ENCODE measurements around the gene ADRA2A.

Gene ADRA2A

GRCh38 chr10:111116762-111117445, 40.1 kb downstream of the ADRA2A start:
- H3K9ac ChIP-seq = no peak overlapping the region
- no peak for TF ChIP-seq CTCF (IDR thresholded peaks at IDR 0.05)

GRCh38 chr10:111117528-111118277, 40.9 kb downstream of the ADRA2A start:
- no peak overlapping the region for H3K27ac ChIP-seq
- H2AFZ ChIP-seq = no peak overlapping the region
- H3K4me3 ChIP-seq (ENCODE audit: low read depth, low read length) = no peak overlapping the region
- no peaks in the 10 kb centered on the region for H3K4me1 ChIP-seq
- no peak for TF ChIP-seq CTCF (IDR thresholded peaks at IDR 0.05)
- no peaks in the 10 kb centered on the region for H3K9me3 ChIP-seq (ENCODE audit: control insufficient read depth, low read length)
- H3K4me2 ChIP-seq (ENCODE audit: low read length) = no peak overlapping the region
- no peaks in the 10 kb centered on the region for H3K36me3 ChIP-seq (ENCODE audit: control insufficient read depth, insufficient read depth, low read length)
- H3K9ac ChIP-seq = no peak overlapping the region
- H3K79me2 ChIP-seq = no peaks in the 10 kb centered on the region
- H3K27me3 ChIP-seq (ENCODE audit: control insufficient read depth, insufficient read depth, low read length) = no peaks in the 10 kb centered on the region

More at GRCh38 chr10:111116762-111117445, 40.1 kb downstream of the ADRA2A start:
- H3K79me2 ChIP-seq = no peaks in the 10 kb centered on the region
- H3K9me3 ChIP-seq (ENCODE audit: control insufficient read depth, low read length) = no peaks in the 10 kb centered on the region
- H3K27me3 ChIP-seq (ENCODE audit: control insufficient read depth, insufficient read depth, low read length) = no peaks in the 10 kb centered on the region
- no peak overlapping the region for H3K27ac ChIP-seq
- no peak overlapping the region for H3K4me3 ChIP-seq (ENCODE audit: low read depth, low read length)
- no peaks in the 10 kb centered on the region for H3K36me3 ChIP-seq (ENCODE audit: control insufficient read depth, insufficient read depth, low read length)
- no peak overlapping the region for H3K4me2 ChIP-seq (ENCODE audit: low read length)
- no peaks in the 10 kb centered on the region for H3K4me1 ChIP-seq
- no peak overlapping the region for H2AFZ ChIP-seq

- no peak overlapping the region for H3K4me2 ChIP-seq (ENCODE audit: low read length)
- H3K4me1 ChIP-seq = no peaks in the 10 kb centered on the region
- H3K9ac ChIP-seq = no peak overlapping the region
- no peaks in the 10 kb centered on the region for H3K27me3 ChIP-seq (ENCODE audit: control insufficient read depth, insufficient read depth, low read length)
- no peaks in the 10 kb centered on the region for H3K9me3 ChIP-seq (ENCODE audit: control insufficient read depth, low read length)
- TF ChIP-seq CTCF (IDR thresholded peaks at IDR 0.05) = no peak
- H3K36me3 ChIP-seq (ENCODE audit: control insufficient read depth, insufficient read depth, low read length) = no peaks in the 10 kb centered on the region
- H3K4me3 ChIP-seq (ENCODE audit: low read depth, low read length) = no peak overlapping the region
- no peak overlapping the region for H2AFZ ChIP-seq
- H3K79me2 ChIP-seq = no peaks in the 10 kb centered on the region
- H3K27ac ChIP-seq = no peak overlapping the region
Observed at GRCh38 chr10:111118758-111119157, 41.9 kb downstream of the ADRA2A start.

- Histone ChIP-seq H3K4me2 (ENCODE audit: low read length) (no peak overlapping the region), H3K27me3 (ENCODE audit: control insufficient read depth, insufficient read depth, low read length) (no peaks in the 10 kb centered on the region), H3K4me3 (ENCODE audit: low read depth, low read length) (no peak overlapping the region), H3K36me3 (ENCODE audit: control insufficient read depth, insufficient read depth, low read length) (no peaks in the 10 kb centered on the region), H2AFZ (no peak overlapping the region), H3K27ac (no peak overlapping the region), H3K9ac (no peak overlapping the region), H3K9me3 (ENCODE audit: control insufficient read depth, low read length) (no peaks in the 10 kb centered on the region), H3K79me2 (no peaks in the 10 kb centered on the region), H3K4me1 (no peaks in the 10 kb centered on the region)
- TF ChIP-seq CTCF (IDR thresholded peaks at IDR 0.05) = no peak
Observed at GRCh38 chr10:111119637-111120036, 42.8 kb downstream of the ADRA2A start.

Data from parathyroid adenoma (tissue), 2 donors.